DOHH2 (cell line): ENCODE measurements around the gene CROCC.

Source experiments
- CTCF ChIP-seq: fragments of 200-600 bp; sonication (generic); IDR thresholded peaks from one replicate; pipeline ENCODE4 v1.5.1; 2014; ENCODE audit warnings: antibody characterized with exemption, mild to moderate bottlenecking, low read depth, low read length; ENCODE audit not compliant: poor library complexity, severe bottlenecking
- EZH2phosphoT487 ChIP-seq: fragments of 200-600 bp; sonication (generic); IDR thresholded peaks from 2 replicates; pipeline ENCODE4 v1.6.1; 2017; ENCODE audit warnings: borderline replicate concordance, mild to moderate bottlenecking, antibody characterized with exemption, low read length, moderate library complexity, mixed read lengths

GRCh38 chr1:16925635-16926490, 4.1 kb downstream of the CROCC start:
- TF ChIP-seq CTCF (no peak), EZH2phosphoT487 (no peak)
